GM20000 (cell line): ENCODE measurements around the gene INPP5A.

ENCODE experiments used
- DNase-seq: peaks from one replicate; pipeline ENCODE4 v3.0.0; 2012; ENCODE audit warnings: low spot score
- CTCF ChIP-seq: IDR thresholded peaks from 2 replicates; pipeline ENCODE4 v1.5.1; 2012; ENCODE audit warnings: mild to moderate bottlenecking, control low read depth; ENCODE audit errors: extremely low read depth, missing control alignments

The INPP5A gene

GRCh38 chr10:132585732-132586722, 48.4 kb downstream of the INPP5A start:
- TF ChIP-seq CTCF: no peak
- DNase-seq: no peak

- DNase-seq: no peak
- no peak for TF ChIP-seq CTCF
Observed at GRCh38 chr10:132586739-132587138, 49.2 kb downstream of the INPP5A start.

GRCh38 chr10:132587175-132587574, 49.6 kb downstream of the INPP5A start:
- TF ChIP-seq CTCF: no peak
- DNase-seq: no peak

- no peak for TF ChIP-seq CTCF
- DNase-seq: peak; percentile 53
Observed at GRCh38 chr10:132588301-132589013, 50.9 kb downstream of the INPP5A start.

GRCh38 chr10:132589015-132589414, 51.4 kb downstream of the INPP5A start:
- no peak for DNase-seq
- no peak for TF ChIP-seq CTCF

- TF ChIP-seq CTCF: no peak
- DNase-seq: no peak
Observed at GRCh38 chr10:132589681-132590080, 52.1 kb downstream of the INPP5A start.
